Measurements from ENCODE around the gene DSCAM. TPM values are rescaled to one million over a fixed set of nuclear protein-coding genes. Genes with fewer than 3 reads are reported as not detected.

DSCAM gene
- total and polyA plus RNA-seq, 10 of the 15 experiments (the other 5 are each of a cell fraction or from before 2014, with no cell fraction given) = not detected

DNA sequence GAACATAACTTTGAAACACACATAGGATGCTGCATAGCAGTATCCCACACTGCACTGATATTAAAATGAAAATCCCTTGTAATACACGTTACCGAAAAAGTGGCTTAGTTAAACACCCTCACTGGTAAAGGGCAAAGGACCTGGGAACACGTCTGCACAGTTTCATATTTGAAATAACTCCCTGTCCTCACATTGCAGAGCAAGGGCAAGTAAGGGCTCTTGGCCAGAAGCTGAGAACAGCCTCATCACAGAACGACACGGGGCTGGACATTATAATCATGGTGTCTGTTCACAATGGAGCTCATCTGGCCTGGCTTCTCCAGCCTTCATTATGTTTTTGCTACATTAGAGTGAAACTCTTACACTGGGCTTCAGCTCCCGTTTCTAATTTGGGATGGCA lies 772.8 kb downstream of the DSCAM start:
- TF ChIP-seq BMI1 (IDR thresholded peaks at IDR 0.05; ENCODE audit: borderline replicate concordance) (no peak), ZSCAN29 (IDR thresholded peaks at IDR 0.05) (no peak), HDGF (IDR thresholded peaks at IDR 0.05) (no peak), SP1 (IDR thresholded peaks at IDR 0.05; ENCODE audit: low read depth, low read length) (no peak), MTA2 (IDR thresholded peaks at IDR 0.05; ENCODE audit: low read depth) (no peak), RCOR1 (conservative IDR thresholded peaks at IDR 0.05; ENCODE audit: low read depth, low read length) (no peak), SMAD5 (IDR thresholded peaks at IDR 0.05; ENCODE audit: low read depth) (no peak), NBN (IDR thresholded peaks at IDR 0.05) (no peak), SMAD1 (IDR thresholded peaks at IDR 0.05; ENCODE audit: low read depth, partially characterized antibody) (no peak)
- TF ChIP-seq, protein P1, sequence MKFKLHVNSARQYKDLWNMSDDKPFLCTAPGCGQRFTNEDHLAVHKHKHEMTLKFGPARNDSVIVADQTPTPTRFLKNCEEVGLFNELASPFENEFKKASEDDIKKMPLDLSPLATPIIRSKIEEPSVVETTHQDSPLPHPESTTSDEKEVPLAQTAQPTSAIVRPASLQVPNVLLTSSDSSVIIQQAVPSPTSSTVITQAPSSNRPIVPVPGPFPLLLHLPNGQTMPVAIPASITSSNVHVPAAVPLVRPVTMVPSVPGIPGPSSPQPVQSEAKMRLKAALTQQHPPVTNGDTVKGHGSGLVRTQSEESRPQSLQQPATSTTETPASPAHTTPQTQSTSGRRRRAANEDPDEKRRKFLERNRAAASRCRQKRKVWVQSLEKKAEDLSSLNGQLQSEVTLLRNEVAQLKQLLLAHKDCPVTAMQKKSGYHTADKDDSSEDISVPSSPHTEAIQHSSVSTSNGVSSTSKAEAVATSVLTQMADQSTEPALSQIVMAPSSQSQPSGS (IDR thresholded peaks at IDR 0.05; ENCODE audit: low read length) = no peak
- no peak for ATAC-seq
- H3K9ac ChIP-seq (ENCODE audit: control insufficient read depth, insufficient read depth, low read length) = no peak overlapping the region
- ChIA-PET SMC1A (ENCODE audit: uncharacterized antibody, unreplicated experiment) (no interaction called here), RAD21 (ENCODE audit: unreplicated experiment) (no interaction called here), CTCF (no interaction called here), POLR2A (no interaction called here)
- no peak overlapping the region for H3K27ac ChIP-seq (ENCODE audit: control insufficient read depth, insufficient read depth)
- no TSS peak for BruUV-seq (replicated peaks)
- no peaks in the 10 kb centered on the region for H3K79me2 ChIP-seq (ENCODE audit: control insufficient read depth, insufficient read depth, low read length)
- no peak overlapping the region for H2AFZ ChIP-seq (ENCODE audit: control insufficient read depth, low read depth, low read length)
- H3K36me3 ChIP-seq (ENCODE audit: control insufficient read depth in 2 of 2, insufficient read depth in 2 of 2, low read length in 1 of 2) = no peaks in the 10 kb centered on the region
- DNase-seq (ENCODE audit: low read depth, low spot score) = no peak
- no peaks in the 10 kb centered on the region; the same call in 2 of the 3 replicates for H3K9me3 ChIP-seq (replicated peaks; ENCODE audit: control insufficient read depth, insufficient read depth, low read length)
- in situ Hi-C loops (cut with MboI) (no loop called here), intact Hi-C loops (cut with micrococcal nuclease; ENCODE audit: unreplicated experiment) (no loop called here)
- 10% methylated on average over 6 of the region's 6 CpGs for WGBS (ENCODE audit: insufficient coverage, insufficient replicate concordance, low lambda C conversion rate, missing lambda C conversion rate)
- no peaks in the 10 kb centered on the region for H3K27me3 ChIP-seq (replicated peaks in 1 of 2; ENCODE audit: control insufficient read depth in 2 of 2, insufficient read depth in 2 of 2, low read length in 1 of 2)
- H3K4me2 ChIP-seq (ENCODE audit: control insufficient read depth, insufficient read depth) = no peak overlapping the region
- H3K4me3 ChIP-seq = no peak overlapping the region
- no peak for FAIRE-seq
- H3K4me1 ChIP-seq (ENCODE audit: control insufficient read depth, insufficient read depth, low read length) = no peaks in the 10 kb centered on the region
- no peaks in the 10 kb centered on the region for H4K20me1 ChIP-seq (ENCODE audit: control insufficient read depth, insufficient read depth)

Data from GM12878 (cell line).